Measurements from ENCODE around the gene TP53I3.

DNA sequence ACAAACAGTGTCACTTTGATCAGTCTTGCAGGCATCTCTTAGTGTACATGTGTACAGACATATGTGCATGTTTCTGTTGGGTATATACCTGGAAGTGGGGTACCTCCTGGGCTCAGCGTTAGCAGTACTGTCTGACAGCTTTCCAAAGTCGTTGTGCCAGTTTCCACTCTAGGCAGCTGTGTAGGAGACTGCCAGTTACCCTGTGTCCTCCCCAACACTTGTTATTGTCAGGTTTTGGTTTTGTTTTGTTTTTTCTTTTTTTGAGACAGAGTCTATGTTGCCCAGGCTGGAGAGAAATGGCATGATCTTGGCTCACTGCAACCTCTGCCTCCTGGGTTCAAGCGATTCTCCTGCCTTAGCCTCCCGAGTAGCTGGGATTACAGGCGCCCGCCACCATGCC is 28.9 kb downstream of the TP53I3 start:
- TF ChIP-seq, protein P1, sequence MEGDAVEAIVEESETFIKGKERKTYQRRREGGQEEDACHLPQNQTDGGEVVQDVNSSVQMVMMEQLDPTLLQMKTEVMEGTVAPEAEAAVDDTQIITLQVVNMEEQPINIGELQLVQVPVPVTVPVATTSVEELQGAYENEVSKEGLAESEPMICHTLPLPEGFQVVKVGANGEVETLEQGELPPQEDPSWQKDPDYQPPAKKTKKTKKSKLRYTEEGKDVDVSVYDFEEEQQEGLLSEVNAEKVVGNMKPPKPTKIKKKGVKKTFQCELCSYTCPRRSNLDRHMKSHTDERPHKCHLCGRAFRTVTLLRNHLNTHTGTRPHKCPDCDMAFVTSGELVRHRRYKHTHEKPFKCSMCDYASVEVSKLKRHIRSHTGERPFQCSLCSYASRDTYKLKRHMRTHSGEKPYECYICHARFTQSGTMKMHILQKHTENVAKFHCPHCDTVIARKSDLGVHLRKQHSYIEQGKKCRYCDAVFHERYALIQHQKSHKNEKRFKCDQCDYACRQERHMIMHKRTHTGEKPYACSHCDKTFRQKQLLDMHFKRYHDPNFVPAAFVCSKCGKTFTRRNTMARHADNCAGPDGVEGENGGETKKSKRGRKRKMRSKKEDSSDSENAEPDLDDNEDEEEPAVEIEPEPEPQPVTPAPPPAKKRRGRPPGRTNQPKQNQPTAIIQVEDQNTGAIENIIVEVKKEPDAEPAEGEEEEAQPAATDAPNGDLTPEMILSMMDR (conservative IDR thresholded peaks at IDR 0.05 in 1 of 2, IDR thresholded peaks at IDR 0.05 in 1 of 2; ENCODE audit: extremely low read depth in 1 of 2, insufficient read depth in 1 of 2, low read depth in 1 of 2, low read length in 2 of 2), result no peak
- TF ChIP-seq EZH2 (IDR thresholded peaks at IDR 0.05; ENCODE audit: borderline replicate concordance, low read length), result no peak
